Amygdala (tissue), 56 donors: ENCODE data around the gene PARP4.
"Not testable (repeated sequence)": the region's sequence is repeated elsewhere in the genome, so short reads cannot be mapped to it uniquely, and the experiment has no call there.

Source experiments
- DNase-seq, 56 donors: peaks; one replicate each; lab custom pipeline; 2025; lab: John Stamatoyannopoulos, UW

The PARP4 gene

DNA sequence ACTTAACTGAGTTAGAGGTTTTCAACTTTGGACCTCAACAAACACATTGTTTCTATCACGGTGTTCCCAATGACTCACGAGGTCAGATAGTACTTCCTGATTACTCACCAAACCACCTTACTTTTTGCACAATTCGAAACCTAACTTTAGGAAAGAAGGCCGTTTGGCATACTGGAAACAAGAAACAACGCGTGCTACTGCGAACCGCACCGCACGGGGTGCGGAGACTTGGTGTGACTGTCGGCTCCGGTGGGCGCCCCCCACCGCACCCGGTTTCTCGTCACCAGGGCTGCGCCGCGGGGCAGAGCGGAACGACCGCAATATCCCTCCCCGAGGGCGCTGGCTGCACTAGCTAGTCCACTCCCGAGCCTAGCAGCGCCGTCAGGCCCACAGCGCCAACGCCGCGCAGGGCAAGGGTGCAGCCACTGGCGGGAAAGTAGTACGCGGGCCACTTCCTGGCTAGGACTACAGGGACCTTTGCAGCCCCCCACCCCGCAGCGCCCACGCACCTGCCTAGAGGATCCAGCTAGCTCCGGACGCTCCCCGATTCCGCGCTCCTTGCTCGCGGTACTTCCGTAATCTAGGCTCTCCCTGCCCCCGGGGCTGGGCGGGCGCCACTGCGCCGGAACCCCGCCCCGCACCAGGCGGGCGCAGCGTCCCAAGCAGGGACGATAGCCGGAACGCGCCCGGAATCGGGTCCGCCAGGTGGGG lies at the start of gene PARP4:
TSS of gene PARP4 (minus strand) at position 582 of the 711 bp plus-strand sequence. CDS start 9,002 bp downstream, outside the sequence.
- DNase-seq: peak in 45 of 56 donors; percentile 10 to 80 (median 58)

DNA sequence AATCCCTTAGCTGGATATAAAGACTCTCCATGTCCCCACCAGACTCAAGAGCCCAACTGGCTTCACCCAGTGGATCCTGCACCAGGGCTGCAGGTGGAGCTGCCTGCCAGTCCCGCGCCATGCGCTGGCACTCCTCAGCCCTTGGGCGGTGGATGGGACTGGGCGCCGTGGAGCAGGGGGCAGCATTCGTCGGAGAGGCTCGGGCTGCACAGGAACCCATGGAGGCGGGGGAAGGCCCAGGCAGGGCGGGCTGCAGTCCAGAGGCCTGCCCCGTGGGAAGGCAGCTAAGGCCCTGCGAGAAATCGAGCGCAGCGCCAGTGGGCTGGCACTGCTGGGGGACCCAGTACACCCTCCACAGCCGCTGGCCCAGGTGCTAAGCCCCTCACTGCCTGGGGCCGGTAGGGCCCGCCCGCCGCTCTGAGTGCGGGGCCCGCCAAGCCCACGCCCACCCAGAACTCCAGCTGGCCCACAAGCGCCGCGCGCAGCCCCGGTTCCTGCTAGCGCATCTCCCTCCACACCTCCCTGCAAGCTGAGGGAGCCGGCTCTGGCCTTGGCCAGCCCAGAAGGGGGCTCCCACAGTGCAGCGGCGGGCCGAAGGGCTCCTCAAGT lies 48.1 kb upstream of the PARP4 start:
- not testable (repeated sequence) for DNase-seq

DNA sequence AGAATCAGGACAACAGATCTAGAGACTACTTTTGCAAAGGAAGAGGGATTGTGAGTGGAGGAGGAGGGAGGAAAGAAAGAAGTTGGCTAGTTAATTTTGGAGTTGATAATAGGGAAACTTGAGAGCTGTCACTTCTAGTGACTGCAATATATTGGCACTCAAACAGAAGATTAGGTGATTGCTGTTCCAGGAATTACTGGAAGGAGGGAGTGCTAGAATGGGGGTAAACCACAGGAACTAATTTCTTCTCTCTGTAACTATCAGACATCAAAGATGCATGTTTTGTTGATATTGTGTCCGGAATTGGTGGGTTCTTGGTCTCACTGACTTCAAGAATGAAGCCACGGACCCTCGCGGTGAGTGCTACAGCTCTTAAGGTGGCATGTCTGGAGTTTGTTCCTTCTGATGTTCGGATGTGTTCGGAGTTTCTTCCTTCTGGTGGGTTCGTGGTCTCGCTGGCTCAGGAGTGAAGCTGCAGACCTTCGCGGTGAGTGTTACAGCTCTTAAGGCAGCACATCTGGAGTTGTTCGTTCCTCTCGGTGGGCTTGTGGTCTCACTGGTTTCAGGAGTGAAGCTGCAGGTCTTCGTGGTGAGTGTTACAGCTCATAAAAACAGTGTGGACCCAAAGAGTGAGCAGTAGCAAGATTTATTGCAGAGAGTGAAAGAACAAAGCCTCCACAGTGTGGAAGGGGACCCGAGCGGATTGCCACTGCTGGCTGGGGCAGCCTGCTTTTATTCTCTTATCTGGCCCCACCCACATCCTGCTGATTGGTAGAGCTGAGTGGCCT lies 47.0 kb upstream of the PARP4 start:
- not testable (repeated sequence) for DNase-seq

DNA sequence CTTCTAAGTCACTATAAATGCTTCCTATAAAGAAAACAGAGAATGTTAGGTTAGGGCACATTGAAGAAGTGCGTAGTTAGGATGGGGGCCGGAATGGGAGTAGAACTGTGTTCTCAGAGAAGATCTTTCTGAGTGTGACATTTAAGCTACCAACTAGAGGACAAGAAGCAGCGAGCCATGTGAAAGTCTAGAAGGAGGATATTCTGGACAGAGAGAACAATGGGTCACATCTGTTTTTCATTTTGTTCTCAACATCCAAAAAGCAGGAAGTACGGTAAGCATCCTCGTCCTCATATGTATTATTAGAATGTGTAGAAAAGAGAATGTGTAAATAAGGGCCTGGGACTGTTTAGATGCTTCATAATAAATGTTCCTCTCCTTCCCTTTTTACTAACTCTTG lies 44.5 kb upstream of the PARP4 start:
- no peak for DNase-seq

DNA sequence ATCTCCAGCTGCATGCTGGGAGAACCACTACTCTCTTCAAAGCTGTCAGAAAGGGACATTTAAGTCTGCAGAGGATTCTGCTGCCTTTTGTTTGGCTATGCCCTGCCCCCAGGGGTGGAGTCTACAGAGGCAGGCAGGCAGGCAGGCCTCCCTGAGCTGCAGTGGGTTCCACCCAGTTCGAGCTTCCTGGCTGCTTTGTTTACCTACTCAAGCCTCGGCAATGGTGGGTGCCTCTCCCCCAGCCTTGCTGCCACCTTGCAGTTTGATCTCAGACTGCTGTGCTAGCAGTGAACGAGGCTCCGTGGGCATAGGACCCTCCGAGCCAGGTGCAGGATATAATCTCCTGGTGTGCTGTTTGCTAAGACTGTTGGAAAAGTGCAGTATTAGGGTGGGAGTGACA lies 41.3 kb upstream of the PARP4 start:
- not testable (repeated sequence) for DNase-seq

DNA sequence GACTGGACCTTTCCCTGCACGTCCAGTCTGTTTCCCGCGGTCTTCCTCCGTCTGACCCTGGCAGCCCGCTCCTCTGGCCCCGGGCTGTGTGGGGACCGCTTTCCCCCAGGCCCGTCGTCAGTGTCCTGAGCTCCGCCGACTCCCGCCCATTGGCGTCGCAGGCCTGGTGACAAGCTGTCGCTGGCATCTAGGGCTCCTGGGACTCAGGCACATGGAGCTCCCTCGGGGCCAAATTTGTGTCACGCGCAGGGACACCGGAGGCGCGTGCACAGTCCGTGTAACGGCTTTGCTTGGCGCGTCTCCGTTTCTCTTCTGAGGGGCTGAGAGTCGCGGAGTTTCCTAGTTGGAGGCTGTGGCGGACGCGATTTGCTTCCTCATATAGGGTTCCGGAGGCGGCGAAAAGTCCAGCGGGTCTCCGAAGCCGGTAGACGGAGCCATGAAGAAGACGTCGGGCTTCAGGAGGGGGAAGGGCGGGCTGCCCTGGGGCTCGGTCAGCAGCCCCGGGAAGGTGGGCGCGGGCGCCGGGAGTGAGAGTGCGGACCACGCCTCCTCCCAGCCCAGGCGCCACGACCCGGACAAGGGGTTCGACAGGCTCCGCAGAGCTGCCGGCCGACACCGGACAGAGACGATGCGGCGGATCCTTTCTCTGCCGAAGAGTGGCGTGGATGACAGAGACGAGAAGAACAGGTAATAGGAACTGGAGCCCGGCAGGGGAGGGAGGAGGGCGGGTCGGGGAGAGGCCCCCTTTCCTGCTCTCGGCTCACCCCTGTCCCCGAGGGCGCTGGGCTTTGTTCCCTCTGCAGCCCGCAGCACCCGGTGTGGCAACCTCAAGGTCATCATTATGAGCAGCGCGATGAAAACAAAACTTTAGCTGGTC lies 29.1 kb upstream of the PARP4 start:
- DNase-seq: peak in 1 of 56 donors; percentile 11

DNA sequence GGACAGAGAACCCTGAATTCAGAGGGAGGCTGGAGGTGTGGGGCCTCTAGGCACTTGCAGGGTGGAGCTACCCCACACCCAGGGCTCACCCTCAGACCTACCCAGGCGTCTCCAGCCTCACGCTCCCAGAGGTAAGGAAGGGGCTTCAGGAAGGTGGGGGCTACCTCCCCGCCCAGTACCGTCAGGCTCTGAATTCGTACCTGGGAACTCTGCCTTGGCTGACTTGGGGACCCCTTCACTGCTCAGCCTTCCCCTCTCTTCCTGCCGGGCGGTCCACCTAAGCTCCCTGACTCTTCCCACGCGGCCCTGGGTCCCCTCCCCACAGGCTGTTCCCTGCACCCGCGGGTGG lies 28.5 kb upstream of the PARP4 start:
- DNase-seq: no peak

DNA sequence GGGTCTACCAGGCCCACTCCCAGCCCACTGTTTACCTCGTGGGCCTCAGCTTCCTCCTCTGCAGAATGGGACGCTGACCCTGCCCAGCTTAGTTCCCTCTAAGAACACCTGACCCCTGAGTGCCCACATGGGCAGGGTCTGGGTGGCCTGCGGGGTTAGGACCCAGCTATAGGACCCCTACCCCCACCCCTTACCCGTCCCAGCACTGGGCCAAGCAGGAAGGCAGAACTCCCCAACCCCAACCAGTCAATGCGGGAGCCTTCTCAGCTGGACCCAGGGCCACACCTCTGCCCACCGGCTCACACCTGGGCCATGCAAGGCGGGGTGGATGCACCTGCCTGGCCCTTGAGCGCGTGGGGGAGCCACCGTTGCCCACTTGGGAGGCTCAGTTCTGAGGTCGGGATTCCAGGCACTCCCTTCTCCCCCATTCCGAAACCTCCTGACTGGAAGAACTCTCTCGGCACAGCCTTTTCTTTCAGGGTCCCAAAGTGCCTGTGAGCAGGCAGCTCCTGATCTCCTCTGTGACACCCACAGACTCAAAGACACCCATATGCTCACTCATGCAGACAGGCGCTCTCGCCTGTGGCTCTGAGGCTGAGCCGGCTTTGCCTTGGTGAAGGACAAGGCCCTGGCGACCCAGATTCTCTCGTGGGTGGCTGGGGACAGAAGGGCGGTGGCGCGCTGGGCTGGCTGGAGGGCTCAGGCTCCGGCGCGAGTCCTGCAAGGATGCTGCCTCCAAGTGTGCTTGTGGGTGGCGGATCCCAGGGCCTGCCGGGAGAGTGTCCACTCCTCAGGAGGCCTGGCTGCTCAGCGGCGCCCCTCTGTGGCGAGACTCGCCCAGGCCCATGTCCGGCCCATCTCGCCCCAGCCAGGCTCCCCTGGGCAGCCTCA lies 27.9 kb upstream of the PARP4 start:
- DNase-seq: peak in 1 of 56 donors; percentile 3

DNA sequence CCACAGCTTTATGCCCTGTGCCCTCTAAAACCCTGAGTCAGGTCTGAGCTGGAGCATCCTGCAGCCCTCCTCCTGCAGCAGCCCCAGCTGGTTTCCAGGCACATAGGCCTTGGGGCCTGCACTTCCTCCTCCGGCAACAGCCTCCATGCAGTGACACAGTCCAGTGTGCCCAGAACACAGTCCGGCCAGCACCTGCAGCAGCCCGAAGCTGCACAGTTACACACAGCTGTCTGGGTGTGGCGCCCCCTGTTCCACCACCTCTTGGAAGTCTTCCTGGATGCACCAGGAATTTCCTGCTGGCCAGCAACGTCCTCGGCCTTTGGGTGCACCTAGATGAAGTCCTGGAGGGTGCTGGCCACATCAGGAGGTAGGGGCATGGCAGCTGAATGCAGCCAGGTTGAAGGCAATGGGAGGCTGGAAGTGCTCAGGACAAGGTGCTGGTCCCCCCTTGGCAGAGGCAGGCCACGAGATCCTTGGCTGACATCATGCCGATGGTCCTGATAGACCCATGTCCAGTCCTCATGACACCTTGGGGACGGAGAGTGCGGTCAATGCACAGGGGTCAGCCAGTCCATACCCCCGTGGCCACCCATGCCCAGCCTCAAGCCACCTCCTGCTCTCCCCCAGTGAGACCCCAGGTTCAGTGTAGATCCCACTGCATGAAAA lies 27.1 kb upstream of the PARP4 start:
- DNase-seq: no peak

DNA sequence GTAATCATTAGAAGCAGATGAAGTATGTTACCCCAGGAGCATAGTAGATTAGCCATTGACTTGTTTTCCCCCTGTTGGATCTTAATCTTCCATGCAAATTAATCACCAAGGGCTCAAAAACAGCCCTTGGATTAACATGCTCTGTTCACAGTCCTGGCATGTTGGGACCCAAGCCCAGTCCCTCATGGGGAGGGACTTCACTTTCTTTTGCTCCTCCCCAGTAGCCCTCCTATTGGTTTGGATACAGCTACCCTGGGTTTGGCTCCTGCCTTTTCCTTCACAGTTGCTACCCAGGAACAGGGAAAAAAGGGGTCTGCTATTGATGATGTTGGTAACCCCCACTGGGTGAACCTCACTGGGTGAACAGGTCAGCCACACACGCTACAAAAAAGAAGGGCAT lies 16.9 kb upstream of the PARP4 start:
- DNase-seq: no peak

DNA sequence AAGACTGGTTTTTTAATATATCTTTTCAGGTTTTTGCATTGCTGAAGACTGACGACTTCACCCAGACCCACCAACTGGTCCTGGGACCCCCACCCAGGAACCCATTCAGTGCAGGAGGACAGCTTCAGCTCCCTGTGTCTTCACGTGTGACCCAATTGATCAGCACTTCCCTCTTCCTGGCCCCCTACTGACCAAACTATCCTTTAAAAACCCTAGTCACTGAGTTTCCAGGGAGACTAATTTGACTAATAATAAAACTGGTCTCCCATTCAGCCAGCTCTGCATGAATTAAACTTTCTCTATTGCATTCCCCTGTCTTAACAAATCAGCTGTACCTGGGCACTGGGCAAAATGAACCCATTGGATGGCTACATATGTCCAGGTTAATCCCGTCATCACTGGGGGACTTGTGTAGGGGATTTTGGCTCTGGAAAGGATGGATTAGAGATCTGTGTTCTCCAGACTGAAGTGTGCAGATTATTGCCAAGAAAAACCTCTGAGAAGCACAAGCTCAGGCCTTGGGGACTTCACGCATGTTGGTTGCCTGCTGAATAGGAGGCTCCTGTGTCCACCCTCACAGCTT lies 16.3 kb upstream of the PARP4 start:
- DNase-seq: no peak

DNA sequence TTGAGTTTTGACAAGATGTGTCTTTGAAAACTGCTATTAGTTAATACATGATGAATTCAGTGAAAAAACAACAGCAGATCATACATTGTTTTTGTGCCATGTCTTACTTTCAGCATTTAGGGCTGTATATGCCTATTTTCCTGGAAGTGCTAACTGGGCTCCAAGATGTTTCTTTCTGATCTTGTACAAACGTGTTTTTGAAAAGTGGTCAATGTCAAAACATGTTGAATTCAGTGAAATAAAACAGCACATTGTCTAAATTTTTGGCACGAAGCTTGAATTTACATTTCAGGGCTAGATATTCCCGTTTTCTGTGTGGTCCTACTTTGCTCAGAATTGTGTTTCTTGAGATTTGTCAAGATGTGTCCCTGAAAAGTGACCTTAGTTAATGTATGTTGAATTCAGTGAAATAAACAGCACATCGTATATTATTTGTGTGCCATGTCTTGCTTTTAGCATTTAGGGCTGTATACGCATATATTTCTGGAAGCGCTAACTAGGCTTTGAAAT lies 14.7 kb upstream of the PARP4 start:
- DNase-seq: no peak

DNA sequence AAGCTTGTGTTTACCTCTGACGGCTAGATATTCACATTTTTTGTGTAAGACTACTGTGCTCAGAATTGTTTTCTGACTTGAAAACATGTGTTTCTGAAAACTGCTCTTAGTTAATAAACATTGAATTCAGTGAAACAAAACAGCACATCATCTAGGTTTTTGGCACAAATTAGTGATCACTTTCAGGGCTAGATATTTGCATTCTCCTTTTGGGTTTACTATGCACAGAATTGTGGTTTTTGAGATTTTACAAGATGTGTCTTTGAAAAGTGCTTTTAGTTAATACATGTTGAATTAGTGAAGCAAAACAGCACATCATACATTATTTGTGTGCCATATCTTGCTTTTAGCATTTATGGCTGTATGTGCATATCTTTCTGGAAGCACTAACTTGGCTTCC lies 8.2 kb upstream of the PARP4 start:
- DNase-seq: no peak

DNA sequence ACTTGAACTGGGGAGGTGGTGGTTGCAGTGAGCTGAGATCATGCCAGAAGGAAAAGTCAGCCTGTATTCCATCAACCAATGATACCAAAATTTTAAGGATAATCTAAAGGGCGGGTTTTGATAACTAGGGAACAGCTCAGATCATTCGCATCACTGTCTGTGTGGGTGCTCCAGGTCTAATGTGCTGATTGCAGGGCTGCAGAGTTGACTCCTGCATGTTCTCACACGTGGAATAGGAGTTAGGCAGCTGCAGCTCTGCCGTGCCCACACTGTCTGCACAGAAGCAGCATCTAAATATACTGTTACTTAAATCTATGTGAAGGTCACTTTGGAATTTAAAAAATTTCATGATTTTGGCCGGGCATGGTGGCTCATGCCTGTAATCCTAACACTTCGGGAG lies 4.3 kb upstream of the PARP4 start:
- DNase-seq: no peak

DNA sequence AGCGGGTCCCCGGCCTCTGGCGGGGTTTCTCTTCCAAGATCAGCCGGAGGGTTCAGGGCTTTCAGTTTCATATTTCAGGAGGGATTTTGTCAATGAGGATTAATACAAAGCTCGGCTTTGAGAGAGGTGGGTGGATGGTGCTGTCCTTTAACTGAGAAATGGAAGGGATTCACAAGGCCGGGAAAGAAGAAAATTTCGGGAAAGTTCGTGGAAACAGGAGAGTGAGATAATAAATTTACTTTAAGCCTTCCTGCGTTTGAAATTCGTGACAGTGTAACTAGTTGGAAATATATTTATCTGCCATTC lies 283 bp upstream of the PARP4 start:
- DNase-seq: no peak

DNA sequence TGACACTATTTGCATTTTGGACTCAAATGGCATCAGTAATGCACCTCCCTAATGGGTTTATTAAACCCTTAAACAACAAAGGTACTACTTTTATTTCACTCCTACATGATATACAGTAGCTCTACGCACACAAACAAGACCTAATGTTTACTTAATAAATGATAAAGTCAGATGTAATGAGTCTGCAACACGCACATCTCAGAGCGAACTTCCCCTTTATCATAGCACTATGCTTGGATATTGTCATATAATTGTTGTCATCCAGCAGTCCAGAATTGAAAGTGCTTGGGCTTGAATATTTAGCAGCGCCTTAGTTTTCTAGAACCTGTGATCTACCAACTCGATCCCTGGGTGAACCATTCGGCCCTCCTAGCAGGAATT lies 772 bp downstream of the PARP4 start:
- no peak for DNase-seq

DNA sequence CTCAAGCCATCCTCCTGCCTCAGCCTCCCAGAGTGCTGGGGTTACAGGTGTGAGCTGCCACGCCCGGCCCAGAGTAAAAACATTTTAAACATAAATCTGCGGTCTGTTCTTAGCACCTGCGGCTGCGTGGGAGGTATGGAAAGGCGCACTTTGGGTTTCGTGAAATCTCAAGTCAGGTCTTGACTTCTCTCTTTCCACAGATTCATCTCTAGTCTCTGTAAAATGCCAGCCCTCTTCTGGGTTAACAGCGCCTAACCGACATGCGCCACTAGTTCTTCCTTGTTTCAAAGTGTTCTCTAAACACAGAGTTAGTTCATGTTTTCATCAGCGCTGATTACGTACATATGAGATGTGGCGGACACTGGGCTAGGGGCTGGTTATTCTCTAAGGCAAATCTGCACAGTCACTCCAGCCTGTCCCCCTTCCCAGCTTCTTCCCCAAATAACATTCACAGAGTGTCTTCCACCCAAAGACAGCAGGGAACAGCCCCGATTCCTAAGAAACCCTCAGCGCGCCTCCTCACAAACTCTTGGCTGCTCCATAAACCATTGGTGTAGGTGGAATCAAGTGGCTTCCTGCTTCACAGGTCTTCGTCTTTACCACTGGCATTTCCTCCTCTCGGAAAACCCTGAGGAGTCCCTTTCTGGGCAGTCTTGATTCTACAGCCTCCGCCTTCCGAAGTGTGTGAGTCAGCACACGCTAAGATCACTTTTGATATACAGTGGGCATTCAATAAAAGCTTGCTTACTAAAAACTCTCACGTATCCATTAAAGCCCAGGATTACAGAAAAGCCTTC lies 1.4 kb downstream of the PARP4 start:
- no peak for DNase-seq
